Transverse colon (tissue), 4 donors: ENCODE results near the gene FGF10. TPM values are rescaled to one million over a fixed set of nuclear protein-coding genes. Genes with fewer than 3 reads are reported as not detected.

Source experiments
- DNase-seq: peaks from one replicate; pipeline ENCODE4 v3.0.0-alpha.2; 2019
- H3K27ac ChIP-seq, 4 donors: fragments of 200-600 bp; sonication (generic); 2 replicates each; pipeline ENCODE4 v1.5.1; 2016 to 2018; ENCODE audit warnings: inconsistent platforms in 4 of 4
- H3K27me3 ChIP-seq: fragments of 200-600 bp; sonication (generic); 2 replicates; pipeline ENCODE4 v1.5.1; 2017; ENCODE audit warnings: inconsistent platforms
- H3K36me3 ChIP-seq, 4 donors: fragments of 200-600 bp; sonication (generic); 2 replicates each; pipeline ENCODE4 v1.5.1; 2017 to 2019; ENCODE audit warnings: inconsistent platforms in 4 of 4
- H3K4me1 ChIP-seq, 4 donors: fragments of 200-600 bp; sonication (generic); 2 replicates each; pipeline ENCODE4 v1.5.1; 2017 to 2020; ENCODE audit warnings: inconsistent platforms in 4 of 4
- H3K4me3 ChIP-seq, 4 donors: fragments of 200-600 bp; sonication (generic); 1 replicate in 1 of 4; 2 replicates in 3 of 4; pipeline versions ENCODE4 v1.5.1 to v1.6.1; 2017 to 2019; ENCODE audit warnings: inconsistent platforms in 4 of 4
- H3K9me3 ChIP-seq, 2 donors: fragments of 200-600 bp; sonication (generic); 2 replicates each; pipeline ENCODE4 v1.5.1; 2017 to 2019; ENCODE audit warnings: inconsistent platforms in 2 of 2
- CTCF ChIP-seq, 5 experiments: fragments of 200-600 bp in 3 of 5; fragments of 450-650 bp in 2 of 5; sonication (generic) in 3 of 5; IDR thresholded peaks; 1 replicate in 2 of 5; 2 replicates in 3 of 5; pipeline ENCODE4 v1.5.1; 2016 to 2017; ENCODE audit warnings: antibody characterized with exemption in 5 of 5, inconsistent platforms in 3 of 5, mild to moderate bottlenecking in 2 of 5, moderate library complexity in 1 of 5
- EP300 ChIP-seq: sonication (generic); formaldehyde crosslinking; IDR thresholded peaks from one replicate; pipeline ENCODE4 v1.6.1; 2017; ENCODE audit warnings: antibody characterized with exemption, low read depth
- POLR2A ChIP-seq: fragments of 450-650 bp; IDR thresholded peaks from one replicate; pipeline ENCODE4 v1.6.1; 2016; ENCODE audit warnings: antibody characterized with exemption, mild to moderate bottlenecking, moderate library complexity
- POLR2AphosphoS5 ChIP-seq, 3 donors: sonication (generic); formaldehyde crosslinking; IDR thresholded peaks; one replicate each; pipeline ENCODE4 v1.6.1; 2016; ENCODE audit warnings: antibody characterized with exemption in 3 of 3
- WGBS, 2 donors: methylation state at CpG; one replicate each; pipeline ENCODE4 v1.1.5; 2018; ENCODE audit warnings: low coverage in 1 of 2; 5-methylcytosine and 5-hydroxymethylcytosine counted together
- in situ Hi-C, 4 donors: fragments of 200-750 bp; cut with MboI; loops; one replicate each; pipeline versions ENCODE4 v1.15.0 to v1.15.1; 2017; ENCODE audit warnings: low sequenced_read_pairs in 3 of 4, low pct_ligation_motif_present in 1 of 4, low pct_unique_long_range_greater_than_20kb in 1 of 4
- intact Hi-C: fragments of 100-400 bp; cut with DNase I; formaldehyde crosslinking; loops from one replicate; pipeline ENCODE4 v1.15.1; 2023; ENCODE audit warnings: low total_unique reads
- total RNA-seq, 4 donors: library from RNA; depleted of rRNA; stranded (reverse); fragments of >200 nt; gene quantifications; one replicate each; pipeline ENCODE4 v1.1.0, GENCODE V29; 2016

Gene FGF10
- total RNA-seq, 4 donors from 2014 or later: 1.8 to 7.3 (median 3.6) TPM

DNA sequence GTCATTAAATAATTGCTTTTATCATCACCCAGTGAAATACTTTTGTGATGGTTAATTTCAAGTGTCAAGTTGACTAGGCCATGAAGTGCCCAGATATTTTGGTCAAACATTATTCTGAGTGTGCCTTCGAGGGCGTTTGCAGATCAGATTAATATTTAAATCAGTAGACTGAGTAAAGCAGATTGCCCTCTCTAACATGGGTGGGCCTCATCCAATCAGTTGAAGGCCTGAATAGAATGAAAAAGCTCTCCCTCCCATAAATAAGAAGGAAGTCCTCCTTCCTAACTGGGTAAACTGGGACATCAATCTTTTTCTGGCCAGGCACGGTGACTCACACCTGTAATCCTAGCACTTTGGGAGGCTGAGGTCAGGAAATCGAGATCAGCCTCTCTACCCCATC, 12.4 kb upstream of the FGF10 start:
- in situ Hi-C loops: no loop called here
- no peaks in the 10 kb centered on the region for H3K4me1 ChIP-seq
- H3K4me3 ChIP-seq: no peak overlapping the region
- 30 to 72% methylated on average over 2 to 4 of the region's 4 CpGs for WGBS, 2 donors
- no peak for DNase-seq
- H3K9me3 ChIP-seq: no peaks in the 10 kb centered on the region
- no peaks in the 10 kb centered on the region for H3K27me3 ChIP-seq
- H3K36me3 ChIP-seq: no peaks in the 10 kb centered on the region
- intact Hi-C loops: no loop called here
- no peak for TF ChIP-seq POLR2A
- TF ChIP-seq CTCF (IDR thresholded peaks at IDR 0.05): no peak
- H3K27ac ChIP-seq: no peak overlapping the region

GRCh38 chr5:44398382-44398781, 9.2 kb upstream of the FGF10 start:
- TF ChIP-seq EP300 (no peak), CTCF (IDR thresholded peaks at IDR 0.05) (no peak), POLR2A (no peak)
- no peak overlapping the region for H3K4me3 ChIP-seq
- no peak for DNase-seq
- intact Hi-C loops (no loop called here), in situ Hi-C loops (no loop called here)
- H3K27ac ChIP-seq: no peak overlapping the region
- no peaks in the 10 kb centered on the region for H3K27me3 ChIP-seq
- no peaks in the 10 kb centered on the region for H3K9me3 ChIP-seq
- H3K36me3 ChIP-seq: no peaks in the 10 kb centered on the region
- H3K4me1 ChIP-seq: no peaks in the 10 kb centered on the region

GRCh38 chr5:44396312-44396711, 7.1 kb upstream of the FGF10 start:
- Histone ChIP-seq H3K36me3 (no peaks in the 10 kb centered on the region), H3K4me1 (no peaks in the 10 kb centered on the region), H3K9me3 (no peaks in the 10 kb centered on the region), H3K27me3 (no peaks in the 10 kb centered on the region), H3K27ac (no peak overlapping the region), H3K4me3 (no peak overlapping the region)
- WGBS, 2 donors: 70 to 79% methylated on average over 2 to 3 of the region's 3 CpGs
- intact Hi-C loops (no loop called here), in situ Hi-C loops (no loop called here)
- TF ChIP-seq POLR2AphosphoS5 (IDR thresholded peaks at IDR 0.05) (no peak), CTCF (IDR thresholded peaks at IDR 0.05) (no peak)
- DNase-seq: no peak

GRCh38 chr5:44390351-44390750, 1.1 kb upstream of the FGF10 start:
- intact Hi-C loops (no loop called here), in situ Hi-C loops (no loop called here)
- DNase-seq: no peak
- no peak overlapping the region for H3K4me3 ChIP-seq
- no peaks in the 10 kb centered on the region for H3K9me3 ChIP-seq
- peak overlapping the region in 2 of 4 donors; percentile 55 to 67 for H3K27ac ChIP-seq
- H3K36me3 ChIP-seq: no peaks in the 10 kb centered on the region
- H3K27me3 ChIP-seq: peaks cover 22% of the 10 kb centered on the region
- TF ChIP-seq POLR2A (no peak), EP300 (no peak), CTCF (IDR thresholded peaks at IDR 0.05) (no peak), POLR2AphosphoS5 (IDR thresholded peaks at IDR 0.05) (no peak)
- H3K4me1 ChIP-seq: no peaks in the 10 kb centered on the region
- 33 to 42% methylated on average over 2 of the region's 2 CpGs for WGBS, 2 donors
